OCI-LY7 (cell line): Measurements from ENCODE around the gene GMPR2. TPM values are rescaled to one million over a fixed set of nuclear protein-coding genes. Genes with fewer than 3 reads are reported as not detected.
A peak's percentile ranks its signal among the peaks of the same experiment; 100 is the strongest.

ENCODE experiments used
- BruUV-seq: library from RNA; stranded (reverse); fragments of 400-500 nt; replicated peaks from 2 replicates; lab custom pipeline; 2021; lab: Mats Ljungman, UMichigan
- CTCF ChIA-PET: fragments of 300-600 bp; sonication (Branson Sonifier 250); formaldehyde crosslinking; loops from one replicate; lab custom pipeline; 2022; ENCODE audit warnings: antibody characterized with exemption; ENCODE audit not compliant: unreplicated experiment; lab: Charles Lee
- POLR2A ChIA-PET: fragments of 300-600 bp; sonication (Branson Sonifier 250); formaldehyde crosslinking; loops from one replicate; lab custom pipeline; 2022; ENCODE audit warnings: antibody characterized with exemption; lab: Charles Lee
- DNase-seq: peaks from one replicate; pipeline ENCODE4 v3.0.0-alpha.2; 2015; ENCODE audit warnings: low spot score
- H2AFZ ChIP-seq: fragments of 200-600 bp; sonication (generic), shearing (Covaris generic); 2 replicates; pipeline ENCODE4 v1.6.1; 2014; ENCODE audit warnings: mild to moderate bottlenecking, antibody characterized with exemption, low read length, moderate library complexity
- H3K27ac ChIP-seq: fragments of 200-600 bp; sonication (generic); 2 replicates; pipeline ENCODE4 v1.5.1; 2014; ENCODE audit warnings: mixed run types, low read depth, mild to moderate bottlenecking, moderate library complexity, low read length, inconsistent platforms; ENCODE audit not compliant: poor library complexity, severe bottlenecking
- H3K36me3 ChIP-seq: fragments of 200-600 bp; sonication (generic); 2 replicates; pipeline ENCODE4 v1.6.1; 2014; ENCODE audit warnings: mild to moderate bottlenecking, antibody characterized with exemption, low read length, moderate library complexity, mixed read lengths; ENCODE audit not compliant: insufficient read depth
- H3K4me1 ChIP-seq: fragments of 200-600 bp; sonication (generic); 2 replicates; pipeline ENCODE4 v1.5.1; 2014; ENCODE audit warnings: mild to moderate bottlenecking, low read length; ENCODE audit not compliant: insufficient read depth, poor library complexity, severe bottlenecking
- H3K4me2 ChIP-seq: fragments of 200-600 bp; sonication (generic); 2 replicates; pipeline ENCODE4 v1.6.1; 2014; ENCODE audit warnings: mild to moderate bottlenecking, low read length
- H3K4me3 ChIP-seq: fragments of 200-600 bp; sonication (generic); 2 replicates; pipeline ENCODE4 v1.5.1; 2014; ENCODE audit warnings: mild to moderate bottlenecking, low read depth, low read length; ENCODE audit not compliant: poor library complexity, severe bottlenecking
- H3K79me2 ChIP-seq: fragments of 200-600 bp; sonication (generic); 2 replicates; pipeline ENCODE4 v1.6.1; 2016; ENCODE audit warnings: low read depth, mild to moderate bottlenecking, low read length, moderate library complexity, mixed read lengths; ENCODE audit not compliant: insufficient read depth
- H3K9me2 ChIP-seq: fragments of 200-600 bp; sonication (generic); 2 replicates; pipeline ENCODE4 v1.6.1; 2016; ENCODE audit warnings: mild to moderate bottlenecking, low read length, mixed read lengths; ENCODE audit not compliant: insufficient read depth
- H3K9me3 ChIP-seq: fragments of 200-600 bp; sonication (generic); 2 replicates; pipeline ENCODE4 v1.6.1; 2014; ENCODE audit warnings: mild to moderate bottlenecking, mixed run types, low read length, mixed read lengths
- H4K20me1 ChIP-seq: fragments of 200-600 bp; sonication (generic); 2 replicates; pipeline ENCODE4 v1.6.1; 2014; ENCODE audit warnings: mild to moderate bottlenecking, antibody characterized with exemption, low read length, moderate library complexity, mixed read lengths; ENCODE audit not compliant: insufficient read depth
- CTCF ChIP-seq: fragments of 200-600 bp; sonication (generic); conservative IDR thresholded peaks from 2 replicates; pipeline ENCODE4 v1.5.1; 2014; ENCODE audit warnings: mild to moderate bottlenecking, antibody characterized with exemption, low read length, moderate library complexity, mixed read lengths
- EZH2phosphoT487 ChIP-seq: fragments of 200-600 bp; sonication (generic); IDR thresholded peaks from 2 replicates; pipeline ENCODE4 v1.6.1; 2018; ENCODE audit warnings: low read depth, borderline replicate concordance, mild to moderate bottlenecking, mixed run types, antibody characterized with exemption, low read length, moderate library complexity, mixed read lengths
- intact Hi-C: fragments of 100-400 bp; cut with micrococcal nuclease; formaldehyde crosslinking; loops from one replicate; pipeline ENCODE4 v1.10.0; 2022; ENCODE audit not compliant: unreplicated experiment
- total RNA-seq, 2 experiments: library from RNA; depleted of rRNA in 1 of 2; stranded (reverse); fragments of >200 nt in 1 of 2; shearing (Covaris generic) in 1 of 2; gene quantifications; 2 replicates each; pipeline ENCODE4 v1.2.3, GENCODE V29; 2014 to 2022

The GMPR2 gene
- total RNA-seq, 2 experiments from 2014 or later: 51.4 to 62.3 TPM

- Histone ChIP-seq H3K4me1 (peaks cover 22% of the 10 kb centered on the region), H3K9me2 (no peaks in the 10 kb centered on the region), H3K4me3 (peak overlapping the region; percentile 85), H3K36me3 (peaks cover 55% of the 10 kb centered on the region), H3K27ac (peak overlapping the region; percentile 26), H3K9me3 (no peaks in the 10 kb centered on the region), H3K4me2 (peak overlapping the region; percentile 93), H2AFZ (peak overlapping the region; percentile 19; the same call in 1 of the 2 replicates), H3K79me2 (peaks cover 13% of the 10 kb centered on the region; the same call in 1 of the 2 replicates), H4K20me1 (no peaks in the 10 kb centered on the region)
- no peak for DNase-seq
- TF ChIP-seq CTCF (no peak), EZH2phosphoT487 (no peak)
- ChIA-PET POLR2A (interaction anchor here (1.5 kb wide), 1 partner anchor 28 kb away, joined by 5 read pairs; the partner anchor contains the start of gene IRF9), CTCF (no interaction called here)
- BruUV-seq: no TSS peak
- intact Hi-C loops: loop anchor here (2.0 kb wide), 3 partner anchors 29 to 53 kb away; partner anchors contain the start of genes EMC9, IRF9 and TINF2
These were observed 43.3 kb upstream of the GMPR2 start for GRCh38 chr14:24189460-24189859.

- H3K27ac ChIP-seq: no peak overlapping the region
- intact Hi-C loops: no loop called here
- H3K9me3 ChIP-seq: no peaks in the 10 kb centered on the region
- TF ChIP-seq CTCF (no peak), EZH2phosphoT487 (no peak)
- peaks cover 16% of the 10 kb centered on the region; the same call in 1 of the 2 replicates for H3K79me2 ChIP-seq
- peaks cover 29% of the 10 kb centered on the region for H3K4me1 ChIP-seq
- no peaks in the 10 kb centered on the region for H4K20me1 ChIP-seq
- no peaks in the 10 kb centered on the region for H3K9me2 ChIP-seq
- no peak overlapping the region for H2AFZ ChIP-seq
- POLR2A ChIA-PET: interaction anchor here (1.5 kb wide), 1 partner anchor 29 kb away, joined by 5 read pairs; the partner anchor contains the start of gene IRF9
- peaks cover 45% of the 10 kb centered on the region for H3K36me3 ChIP-seq
- no peak overlapping the region for H3K4me3 ChIP-seq
- H3K4me2 ChIP-seq: no peak overlapping the region
- BruUV-seq: no TSS peak
- CTCF ChIA-PET: no interaction called here
- DNase-seq: no peak
These were observed 42.3 kb upstream of the GMPR2 start for GRCh38 chr14:24190416-24190815.

GRCh38 chr14:24192933-24193332, 39.8 kb upstream of the GMPR2 start:
- Histone ChIP-seq H3K27ac (no peak overlapping the region), H3K36me3 (peaks cover 26% of the 10 kb centered on the region), H3K4me2 (no peak overlapping the region), H3K9me3 (no peaks in the 10 kb centered on the region), H2AFZ (no peak overlapping the region), H3K9me2 (no peaks in the 10 kb centered on the region), H3K79me2 (peaks cover 16% of the 10 kb centered on the region; the same call in 1 of the 2 replicates), H3K4me1 (peaks cover 35% of the 10 kb centered on the region), H4K20me1 (no peaks in the 10 kb centered on the region), H3K4me3 (no peak overlapping the region)
- TF ChIP-seq EZH2phosphoT487: no peak
- TF ChIP-seq CTCF: no peak
- CTCF ChIA-PET: no interaction called here
- POLR2A ChIA-PET: no interaction called here
- BruUV-seq: no TSS peak
- intact Hi-C loops: no loop called here
- no peak for DNase-seq
